Coronary artery (tissue), 2 donors: ENCODE measurements around the gene CLCN7.

Source experiments
- DNase-seq: peaks from one replicate; pipeline ENCODE4 v3.0.0-alpha.2; 2017; ENCODE audit warnings: low spot score
- H3K27ac ChIP-seq, 2 donors: fragments of 200-600 bp; sonication (generic); one replicate each; pipeline ENCODE4 v1.5.1; 2016 to 2019
- H3K4me3 ChIP-seq: fragments of 200-600 bp; sonication (generic); 2 replicates; pipeline ENCODE4 v1.5.1; 2016; ENCODE audit warnings: mild to moderate bottlenecking, moderate library complexity
- CTCF ChIP-seq: fragments of 200-600 bp; sonication (generic); IDR thresholded peaks from one replicate; pipeline ENCODE4 v1.5.1; 2019; ENCODE audit warnings: antibody characterized with exemption

Gene CLCN7

GRCh38 chr16:1501630-1502029 lies 26.8 kb upstream of the CLCN7 start:
- TF ChIP-seq CTCF = no peak
- H3K4me3 ChIP-seq = no peak overlapping the region
- DNase-seq = no peak

DNA sequence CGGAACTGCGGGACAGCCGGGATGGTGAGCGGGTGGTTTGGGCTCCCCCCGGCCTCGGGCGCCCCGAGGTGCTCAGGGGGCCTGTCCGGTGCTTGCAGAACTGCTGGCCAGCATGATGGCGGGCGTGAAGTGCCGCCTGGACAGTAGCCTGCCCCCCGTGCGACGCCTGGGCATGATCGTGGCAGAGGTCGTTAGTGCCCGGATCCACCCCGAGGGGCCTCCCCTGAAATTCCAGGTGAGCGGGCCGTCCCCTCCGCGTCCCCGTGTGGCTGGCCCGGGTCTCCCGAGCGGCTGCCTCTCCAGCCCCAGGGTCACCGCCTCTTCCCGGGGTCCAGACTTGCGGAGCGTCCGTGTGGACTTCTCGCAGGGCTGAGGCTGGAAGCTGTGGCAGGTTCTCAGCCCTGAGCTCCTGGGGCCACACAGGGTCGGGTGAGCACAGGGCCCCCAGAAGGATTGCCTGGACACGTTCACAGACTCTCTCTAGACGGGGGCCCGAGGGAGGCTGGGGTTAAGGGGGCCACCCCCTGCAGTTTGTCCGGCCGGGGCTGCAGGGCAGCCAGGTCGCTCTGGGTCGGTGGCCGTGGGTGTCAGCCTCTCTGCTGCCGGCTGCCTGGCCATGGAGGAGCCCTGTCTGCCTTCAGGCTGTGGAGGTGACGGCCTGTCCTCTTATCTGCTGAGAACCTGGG lies 25.8 kb upstream of the CLCN7 start:
- no peak overlapping the region for H3K27ac ChIP-seq
- no peak for DNase-seq
- H3K4me3 ChIP-seq = no peak overlapping the region
- no peak for TF ChIP-seq CTCF

More at GRCh38 chr16:1501630-1502029, 26.8 kb upstream of the CLCN7 start:
- no peak overlapping the region for H3K27ac ChIP-seq

- H3K4me3 ChIP-seq = no peak overlapping the region
- no peak for TF ChIP-seq CTCF
- H3K27ac ChIP-seq = no peak overlapping the region
- DNase-seq = no peak
These were observed 25.1 kb upstream of the CLCN7 start for GRCh38 chr16:1499756-1500464.

GRCh38 chr16:1498899-1499676 lies 24.3 kb upstream of the CLCN7 start:
- no peak for TF ChIP-seq CTCF
- DNase-seq = no peak
- Histone ChIP-seq H3K4me3 (no peak overlapping the region), H3K27ac (no peak overlapping the region)

DNA sequence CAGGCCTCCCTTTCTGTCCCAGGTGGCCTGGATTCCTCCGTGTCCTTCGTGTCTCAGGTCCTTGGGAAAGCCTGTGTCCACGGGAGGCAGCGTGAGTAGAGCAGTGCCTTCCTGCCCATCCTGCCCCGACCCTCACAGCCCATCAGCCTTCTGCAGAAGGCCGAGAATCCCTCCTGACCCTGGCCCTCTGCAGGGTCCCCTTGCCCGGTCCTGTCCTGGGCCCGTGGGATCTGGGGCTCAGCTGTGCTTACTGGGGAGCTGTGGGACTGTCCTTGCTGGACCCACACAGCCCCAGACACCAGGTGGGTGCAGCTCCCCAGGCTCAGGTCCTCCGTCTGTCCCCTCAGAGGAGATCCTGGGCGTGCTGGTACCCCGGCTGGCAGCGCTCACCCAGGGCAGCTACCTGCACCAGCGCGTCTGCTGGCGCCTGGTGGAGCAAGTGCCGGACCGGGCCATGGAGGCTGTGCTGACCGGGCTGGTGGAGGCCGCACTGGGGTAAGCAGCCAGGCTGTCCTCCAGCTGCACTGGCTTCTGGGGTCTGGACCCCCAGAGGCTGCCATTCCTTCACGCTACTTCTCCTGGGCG lies 22.3 kb upstream of the CLCN7 start:
- no peak overlapping the region for H3K4me3 ChIP-seq
- no peak for TF ChIP-seq CTCF
- H3K27ac ChIP-seq = no peak overlapping the region
- no peak for DNase-seq

DNA sequence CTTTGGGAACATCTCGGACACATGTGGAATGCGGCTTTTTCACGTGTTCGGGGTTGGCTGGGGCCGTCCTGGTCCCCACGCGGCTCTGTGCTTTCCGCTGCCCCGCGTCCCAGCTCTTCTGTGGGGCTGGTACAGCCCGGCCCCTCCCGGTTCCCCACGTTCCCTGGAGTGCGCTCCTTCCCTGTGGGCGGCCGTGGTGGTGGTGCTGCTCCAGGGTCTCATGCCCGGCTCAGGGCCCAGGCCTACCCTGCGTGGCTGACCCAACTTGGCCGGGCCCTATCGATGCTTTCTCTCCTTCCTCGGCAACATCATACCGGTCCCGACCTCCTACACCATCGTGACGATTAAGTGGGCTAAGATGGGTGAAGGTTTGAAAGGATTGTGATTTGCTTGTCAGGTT lies 21.6 kb upstream of the CLCN7 start:
- H3K27ac ChIP-seq = no peak overlapping the region
- H3K4me3 ChIP-seq = no peak overlapping the region
- no peak for DNase-seq
- no peak for TF ChIP-seq CTCF
